ENCODE data around the gene ATP9B.
A peak's percentile ranks its signal among the peaks of the same experiment; 100 is the strongest.

Gene ATP9B

GRCh38 chr18:79418642-79419041, 349.4 kb downstream of the ATP9B start:
- DNase-seq, result no peak

GRCh38 chr18:79420033-79420745, 351.0 kb downstream of the ATP9B start:
- DNase-seq, result no peak

GRCh38 chr18:79421275-79421857, 352.2 kb downstream of the ATP9B start:
- no peak for DNase-seq

GRCh38 chr18:79422022-79422782, 353.0 kb downstream of the ATP9B start:
- peak; percentile 63 for DNase-seq

- no peak for DNase-seq
Measured at GRCh38 chr18:79422783-79423165, 353.6 kb downstream of the ATP9B start.

GRCh38 chr18:79423211-79424007, 354.2 kb downstream of the ATP9B start:
- no peak for DNase-seq

GRCh38 chr18:79424008-79424565, 354.9 kb downstream of the ATP9B start:
- no peak for DNase-seq

- no peak for DNase-seq
Measured at GRCh38 chr18:79424880-79425568, 355.8 kb downstream of the ATP9B start.

GRCh38 chr18:79425569-79425886, 356.3 kb downstream of the ATP9B start:
- DNase-seq, result no peak

GRCh38 chr18:79426376-79427300, 357.4 kb downstream of the ATP9B start:
- no peak for DNase-seq

GRCh38 chr18:79427368-79428225, 358.4 kb downstream of the ATP9B start:
- DNase-seq, result no peak

Data from MV-4-11 (cell line).